HG02623 (cell line): ENCODE results near the gene PGF.
"Not testable (repeated sequence)": the region's sequence is repeated elsewhere in the genome, so short reads cannot be mapped to it uniquely, and the experiment has no call there.

Experiments used
- ATAC-seq: cut with Tn5 transposase; IDR thresholded peaks from one replicate; pipeline ENCODE4 v1.9.1; 2021; ENCODE audit warnings: moderate library complexity; ENCODE audit not compliant: unreplicated experiment

PGF gene

GRCh38 chr14:74945261-74945851 is 10.0 kb downstream of the PGF start:
- no peak for ATAC-seq

GRCh38 chr14:74942608-74943007 is 12.8 kb downstream of the PGF start:
- no peak for ATAC-seq

DNA sequence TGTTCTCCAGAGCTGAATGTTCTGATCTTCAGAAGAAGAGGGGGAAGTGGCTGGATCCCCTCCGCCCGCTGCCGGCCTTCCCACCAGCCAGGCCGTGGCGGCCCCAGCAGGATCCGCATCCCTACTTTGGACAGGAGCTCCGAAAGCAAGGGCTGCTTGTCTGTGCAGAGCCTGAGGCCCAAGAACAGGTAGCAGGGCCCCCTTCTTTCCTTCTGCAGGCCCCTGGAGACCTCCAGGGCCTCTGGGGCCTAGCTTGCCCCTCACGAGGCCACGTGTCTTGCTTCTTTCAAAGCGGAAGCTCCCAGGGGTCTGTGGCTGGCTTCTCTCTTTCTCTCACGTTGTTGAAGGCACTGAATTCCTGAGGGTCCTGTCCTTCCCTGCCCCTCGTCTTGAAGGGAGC is 13.2 kb downstream of the PGF start:
- peak; percentile 8 for ATAC-seq

DNA sequence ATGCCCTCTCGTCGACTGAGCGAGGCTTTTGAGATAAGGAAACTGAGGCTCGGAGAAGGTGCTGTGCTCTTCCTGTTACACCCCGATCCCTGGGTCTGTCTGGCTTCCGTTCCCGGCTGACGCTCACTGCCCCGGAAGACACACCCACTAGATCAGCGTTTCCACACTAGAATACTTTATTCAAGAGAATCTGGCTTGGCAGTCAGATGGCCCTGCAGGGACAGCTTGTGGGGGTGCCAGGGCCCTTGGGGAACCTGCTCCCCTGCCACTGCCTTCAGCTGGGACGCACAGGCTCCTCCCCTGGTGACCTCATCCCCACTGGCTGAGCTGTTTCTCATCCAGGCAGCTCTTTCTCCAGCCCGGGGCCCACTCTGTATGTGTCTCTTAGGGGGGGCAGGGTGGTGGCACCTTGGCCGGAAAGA is 13.7 kb downstream of the PGF start:
- ATAC-seq: peak; percentile 39

DNA sequence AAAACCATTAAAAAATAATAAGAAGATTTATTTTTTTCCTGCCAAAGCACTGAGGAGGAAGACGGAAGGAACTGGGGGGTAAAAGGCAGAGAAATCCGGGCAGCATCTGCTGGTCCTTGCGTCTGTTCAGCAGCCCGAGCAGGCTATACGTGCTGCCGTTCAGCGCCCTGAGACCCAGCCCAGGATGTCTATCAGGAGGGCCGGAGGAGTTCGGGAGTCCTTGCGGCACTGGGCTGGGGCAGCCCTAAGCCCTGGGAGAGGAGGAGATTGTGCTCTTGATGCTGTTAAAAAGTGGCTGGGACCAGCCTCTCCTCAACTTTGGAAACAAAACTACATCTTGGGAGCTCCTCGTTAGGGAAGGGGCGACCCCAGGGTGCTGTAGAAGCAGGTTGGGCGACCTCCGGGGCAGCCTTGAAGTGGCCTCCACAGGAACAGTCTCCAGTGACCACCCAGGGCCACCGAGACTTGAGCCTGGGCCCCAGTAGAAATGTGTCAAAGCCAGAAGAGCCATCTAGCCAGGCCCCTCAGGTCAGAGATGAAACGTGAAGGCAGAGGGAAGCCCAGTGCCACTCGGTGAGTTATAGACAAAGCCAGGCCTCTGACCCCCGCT is 14.3 kb downstream of the PGF start:
- ATAC-seq: no peak

- no peak for ATAC-seq
Observed at GRCh38 chr14:74938531-74939495, 16.6 kb downstream of the PGF start.

DNA sequence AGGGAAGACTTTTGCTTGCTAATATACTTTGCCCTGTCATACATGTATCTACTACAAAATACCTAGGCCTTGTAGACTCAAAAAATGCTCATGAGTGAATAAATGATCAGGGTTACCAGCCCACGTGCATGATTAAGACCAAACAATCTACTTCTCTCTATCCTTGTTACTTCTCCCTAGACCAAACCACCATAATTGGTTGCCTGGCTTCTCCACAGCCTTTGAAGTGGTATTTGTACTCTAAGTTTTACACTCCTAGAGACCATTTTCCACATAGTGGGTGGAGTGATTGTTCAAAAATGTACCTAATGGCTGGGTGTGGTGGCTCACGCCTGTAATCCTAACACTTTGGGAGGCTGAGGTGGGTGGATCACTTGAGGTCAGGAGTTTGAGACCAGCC is 18.2 kb downstream of the PGF start:
- ATAC-seq: no peak

DNA sequence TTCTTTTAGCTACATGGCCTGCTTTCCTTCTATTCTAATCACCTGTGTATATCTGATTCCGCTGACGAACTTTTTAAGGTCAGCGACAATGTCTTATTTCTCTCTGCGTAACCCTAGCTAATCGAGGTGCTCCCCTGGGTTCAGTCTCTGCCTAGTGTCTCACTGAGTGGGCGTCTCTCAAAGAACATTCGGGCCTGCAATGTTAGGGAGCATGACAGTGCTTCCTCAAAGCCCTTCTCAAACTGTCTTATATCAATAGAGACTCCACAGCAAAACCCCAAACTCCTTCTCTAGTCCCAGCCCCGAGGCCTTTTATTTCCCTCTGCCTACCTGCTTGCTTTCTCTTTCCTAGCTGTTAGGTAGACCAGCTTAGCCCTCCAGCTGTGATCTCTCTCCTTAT is 18.7 kb downstream of the PGF start:
- ATAC-seq: no peak

- ATAC-seq: no peak
Observed at GRCh38 chr14:74936151-74936550, 19.2 kb downstream of the PGF start.

DNA sequence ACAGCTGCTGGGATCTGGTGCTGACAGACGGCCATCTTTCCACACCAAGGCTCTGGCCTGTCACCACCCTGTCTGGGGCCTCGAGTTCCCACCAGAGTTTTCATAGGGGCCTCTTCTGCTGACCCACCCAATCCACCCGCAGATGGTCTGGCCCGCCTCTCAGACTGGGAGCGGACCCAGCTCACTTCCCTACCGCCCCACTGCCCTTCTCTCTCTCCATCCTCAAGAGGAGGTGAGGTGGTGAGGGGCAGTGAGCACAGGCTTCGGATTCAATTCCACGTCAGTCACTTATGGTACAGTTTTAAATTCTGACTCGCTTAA is 20.1 kb downstream of the PGF start:
- ATAC-seq: no peak

- no peak for ATAC-seq
Observed at GRCh38 chr14:74934476-74935359, 20.7 kb downstream of the PGF start.

DNA sequence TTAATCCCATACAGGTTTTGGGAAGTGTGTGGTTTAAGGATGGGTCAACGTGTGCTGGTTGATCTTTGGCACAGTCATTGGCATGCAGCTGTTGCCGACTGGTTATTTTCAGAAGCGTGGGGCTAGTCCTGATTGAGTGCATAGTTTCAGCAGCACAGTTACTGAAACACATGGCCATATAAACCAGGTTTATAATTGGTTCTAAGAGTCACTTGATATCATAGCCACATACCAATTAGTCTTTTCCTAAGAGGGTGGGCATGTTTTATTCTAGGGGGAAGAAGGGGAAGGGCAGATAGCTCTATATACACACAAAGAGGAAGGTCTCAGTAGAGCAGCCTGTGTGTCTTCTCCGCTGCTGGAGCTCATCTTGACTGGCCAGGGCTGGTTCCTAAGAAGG is 21.4 kb downstream of the PGF start:
- ATAC-seq: no peak

- not testable (repeated sequence) for ATAC-seq
Observed at GRCh38 chr14:74932936-74933335, 22.5 kb downstream of the PGF start.

- ATAC-seq: no peak
Observed at GRCh38 chr14:74932401-74932901, 22.9 kb downstream of the PGF start.

DNA sequence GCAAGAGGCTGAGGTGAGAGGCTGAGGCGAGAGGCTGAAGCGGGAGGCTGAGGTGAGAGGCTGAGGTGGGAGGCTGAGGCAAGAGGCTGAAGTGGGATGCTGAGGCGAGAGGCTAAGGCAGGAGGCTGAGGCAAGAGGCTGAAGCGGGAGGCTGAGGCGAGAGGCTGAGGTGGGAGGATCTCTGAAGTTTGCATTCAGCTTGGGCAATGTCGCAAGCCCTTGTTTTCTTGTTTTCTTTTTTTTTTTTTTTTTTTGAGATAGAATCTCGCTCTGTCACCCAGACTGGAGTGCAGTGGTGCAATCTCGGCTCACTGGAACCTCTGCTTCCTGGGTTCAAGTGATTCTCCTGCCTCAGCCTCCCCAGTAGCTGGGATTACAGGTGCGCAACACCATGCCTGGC is 23.7 kb downstream of the PGF start:
- ATAC-seq: not testable (repeated sequence)

DNA sequence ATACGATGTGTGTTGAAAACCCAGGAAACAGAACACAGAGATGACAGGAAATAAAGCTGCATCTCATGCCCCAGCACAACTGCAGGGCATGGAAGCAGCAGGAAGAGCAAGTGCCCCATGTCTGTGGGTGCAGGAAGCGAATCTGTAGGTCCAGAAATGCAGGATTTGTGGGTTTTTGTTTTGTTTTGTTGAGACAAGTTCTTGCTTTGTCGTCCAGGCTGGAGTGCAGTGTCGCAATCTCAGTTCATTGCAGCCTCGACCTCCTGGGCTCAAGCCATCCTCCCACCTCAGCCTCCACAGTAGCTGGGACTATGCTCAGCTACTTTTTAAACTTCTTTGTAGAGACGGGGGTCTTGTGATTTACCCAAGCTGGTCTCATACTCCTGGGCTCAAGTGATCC is 26.2 kb downstream of the PGF start:
- no peak for ATAC-seq

GRCh38 chr14:74927225-74927624 is 28.2 kb downstream of the PGF start:
- no peak for ATAC-seq

- ATAC-seq: no peak
Observed at GRCh38 chr14:74924061-74924460, 31.3 kb downstream of the PGF start.

- ATAC-seq: peak; percentile 64
Observed at GRCh38 chr14:74922752-74923401, 32.5 kb downstream of the PGF start, which contains the start of gene RPS6KL1. TSS of gene RPS6KL1 (minus strand) at chr14:74923260. CDS start at chr14:74921541, 1,719 bp downstream.
